Tibial nerve (tissue), 3 donors: ENCODE results near the gene TFAP2B.

Experiments
- CTCF ChIP-seq, 5 experiments: fragments of 200-600 bp in 3 of 5; fragments of 450-650 bp in 2 of 5; sonication (generic) in 3 of 5; IDR thresholded peaks; one replicate each; pipeline ENCODE4 v1.5.1; 2016 to 2019; ENCODE audit warnings: antibody characterized with exemption in 5 of 5, mild to moderate bottlenecking in 3 of 5, moderate library complexity in 2 of 5
- POLR2A ChIP-seq, 2 donors: fragments of 450-650 bp; IDR thresholded peaks; one replicate each; pipeline ENCODE4 v1.6.1; 2017; ENCODE audit warnings: antibody characterized with exemption in 2 of 2, mild to moderate bottlenecking in 2 of 2, moderate library complexity in 2 of 2

GRCh38 chr6:50826803-50827202 is 8.1 kb downstream of the TFAP2B start:
- TF ChIP-seq CTCF (IDR thresholded peaks at IDR 0.05) (no peak), POLR2A (IDR thresholded peaks at IDR 0.05) (no peak)
